PC-3 (cell line): ENCODE measurements around the gene USP40.

Experiments
- CTCF ChIP-seq: fragments of 300-600 bp; sonication (generic); conservative IDR thresholded peaks from 2 replicates; pipeline ENCODE4 v1.5.1; 2017; ENCODE audit warnings: antibody characterized with exemption, low read depth, mild to moderate bottlenecking, low read length
- EZH2 ChIP-seq: fragments of 300-600 bp; sonication (generic); IDR thresholded peaks from one replicate; pipeline ENCODE4 v1.6.1; 2017; ENCODE audit warnings: antibody characterized with exemption, mild to moderate bottlenecking, low read length; ENCODE audit not compliant: unreplicated experiment
- EZH2phosphoT487 ChIP-seq: fragments of 300-600 bp; sonication (generic); IDR thresholded peaks from 2 replicates; pipeline ENCODE4 v1.6.1; 2018; ENCODE audit warnings: mild to moderate bottlenecking, antibody characterized with exemption, low read length, borderline replicate concordance

- TF ChIP-seq CTCF (no peak), EZH2 (no peak), EZH2phosphoT487 (no peak)
Measured at GRCh38 chr2:233428438-233428837, 138.1 kb downstream of the USP40 start.
